ENCODE results near the gene SSU72.

Gene SSU72

DNA sequence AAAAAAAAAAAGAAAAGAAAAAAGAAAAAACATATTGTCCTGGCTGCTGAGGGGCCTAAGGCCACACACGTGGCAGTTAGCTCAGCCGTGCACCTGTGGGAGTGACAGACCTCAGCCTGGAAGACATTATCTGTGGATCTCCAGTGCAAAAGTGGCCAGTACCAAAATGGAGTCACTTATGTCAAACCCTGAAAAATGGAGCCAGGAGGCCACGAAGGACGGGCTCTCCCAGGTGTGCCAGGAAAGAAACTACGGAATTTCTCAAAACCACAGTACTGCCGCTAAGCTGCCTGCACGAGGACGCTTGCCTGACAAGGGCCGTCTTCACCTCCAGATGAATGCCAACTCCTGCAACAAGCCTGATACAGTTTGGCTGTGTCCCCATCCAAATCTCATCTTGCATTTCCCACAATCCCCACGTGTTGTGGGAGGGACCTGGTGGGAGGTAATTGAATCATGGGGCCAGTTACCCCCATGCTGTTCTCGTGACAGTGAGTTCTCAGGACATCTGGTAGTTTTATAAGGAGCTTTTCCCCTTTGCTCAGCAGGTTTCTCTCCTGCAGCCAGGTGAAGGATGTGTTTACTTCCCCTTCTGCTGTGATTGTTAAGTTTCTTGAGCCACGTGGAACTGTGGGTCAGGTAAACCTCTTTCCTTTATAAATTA is 35.3 kb upstream of the SSU72 start:
- no peaks in the 10 kb centered on the region for H3K27me3 ChIP-seq (ENCODE audit: insufficient read depth, low read length)
- no peak overlapping the region for H3K27ac ChIP-seq (ENCODE audit: low read depth, low read length)
- H3K9me3 ChIP-seq (ENCODE audit: insufficient read depth, low read depth, low read length) = no peaks in the 10 kb centered on the region
- peaks cover 6% of the 10 kb centered on the region; the same call in 1 of the 2 replicates for H3K4me1 ChIP-seq (ENCODE audit: insufficient read depth, low read length)
- H3K36me3 ChIP-seq (ENCODE audit: insufficient read depth, low read length) = no peaks in the 10 kb centered on the region
- no peak overlapping the region for H3K9ac ChIP-seq (ENCODE audit: low read depth, low read length)
- 79% methylated on average over 11 of the region's 12 CpGs for WGBS
- H3K4me3 ChIP-seq (ENCODE audit: low read length) = no peak overlapping the region

DNA sequence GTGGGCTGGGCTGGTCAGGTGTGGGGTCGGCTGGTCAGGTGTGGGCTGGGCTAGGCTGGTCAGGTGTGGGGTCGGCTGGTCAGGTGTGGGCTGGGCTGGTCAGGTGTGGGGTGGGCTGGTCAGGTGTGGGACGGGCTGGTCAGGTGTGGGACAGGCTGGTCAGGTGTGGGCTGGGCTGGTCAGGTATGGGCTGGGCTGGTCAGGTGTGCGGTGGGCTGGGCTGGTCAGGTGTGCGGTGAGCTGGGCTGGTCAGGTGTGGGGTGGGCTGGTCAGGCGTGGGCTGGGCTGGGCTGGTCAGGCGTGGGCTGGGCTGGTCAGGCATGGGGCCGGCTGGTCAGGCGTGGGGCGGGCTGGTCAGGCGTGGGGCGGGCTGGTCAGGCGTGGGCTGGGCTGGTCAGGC is 31.6 kb upstream of the SSU72 start:
- Histone ChIP-seq H3K4me1 (ENCODE audit: insufficient read depth, low read length) (no peaks in the 10 kb centered on the region), H3K27ac (ENCODE audit: low read depth, low read length) (no peak overlapping the region), H3K4me3 (ENCODE audit: low read length) (no peak overlapping the region), H3K36me3 (ENCODE audit: insufficient read depth, low read length) (no peaks in the 10 kb centered on the region), H3K9me3 (ENCODE audit: insufficient read depth, low read depth, low read length) (no peaks in the 10 kb centered on the region), H3K9ac (ENCODE audit: low read depth, low read length) (no peak overlapping the region), H3K27me3 (ENCODE audit: insufficient read depth, low read length) (peaks cover 14% of the 10 kb centered on the region)
- 91% methylated on average over 13 of the region's 13 CpGs for WGBS

DNA sequence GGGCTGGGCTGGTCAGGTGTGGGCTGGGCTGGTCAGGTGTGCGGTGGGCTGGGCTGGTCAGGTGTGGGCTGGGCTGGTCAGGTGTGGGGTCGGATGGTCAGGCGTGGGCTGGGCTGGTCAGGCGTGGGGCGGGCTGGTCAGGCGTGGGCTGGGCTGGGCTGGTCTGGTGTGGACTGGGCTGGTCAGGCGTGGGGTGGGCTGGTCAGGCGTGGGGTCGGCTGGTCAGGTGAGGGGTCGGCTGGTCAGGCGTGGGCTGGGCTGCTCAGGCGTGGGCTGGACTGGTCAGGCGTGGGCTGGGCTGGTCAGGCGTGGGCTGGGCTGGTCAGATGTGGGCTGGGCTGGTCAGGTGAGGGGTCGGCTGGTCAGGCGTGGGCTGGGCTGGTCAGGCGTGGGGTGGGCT is 31.1 kb upstream of the SSU72 start:
- Histone ChIP-seq H3K27ac (ENCODE audit: low read depth, low read length) (no peak overlapping the region), H3K9me3 (ENCODE audit: insufficient read depth, low read depth, low read length) (no peaks in the 10 kb centered on the region), H3K36me3 (ENCODE audit: insufficient read depth, low read length) (no peaks in the 10 kb centered on the region), H3K4me1 (ENCODE audit: insufficient read depth, low read length) (no peaks in the 10 kb centered on the region), H3K27me3 (ENCODE audit: insufficient read depth, low read length) (peaks cover 19% of the 10 kb centered on the region), H3K4me3 (ENCODE audit: low read length) (no peak overlapping the region), H3K9ac (ENCODE audit: low read depth, low read length) (no peak overlapping the region)
- WGBS = 92% methylated on average over 17 of the region's 17 CpGs

DNA sequence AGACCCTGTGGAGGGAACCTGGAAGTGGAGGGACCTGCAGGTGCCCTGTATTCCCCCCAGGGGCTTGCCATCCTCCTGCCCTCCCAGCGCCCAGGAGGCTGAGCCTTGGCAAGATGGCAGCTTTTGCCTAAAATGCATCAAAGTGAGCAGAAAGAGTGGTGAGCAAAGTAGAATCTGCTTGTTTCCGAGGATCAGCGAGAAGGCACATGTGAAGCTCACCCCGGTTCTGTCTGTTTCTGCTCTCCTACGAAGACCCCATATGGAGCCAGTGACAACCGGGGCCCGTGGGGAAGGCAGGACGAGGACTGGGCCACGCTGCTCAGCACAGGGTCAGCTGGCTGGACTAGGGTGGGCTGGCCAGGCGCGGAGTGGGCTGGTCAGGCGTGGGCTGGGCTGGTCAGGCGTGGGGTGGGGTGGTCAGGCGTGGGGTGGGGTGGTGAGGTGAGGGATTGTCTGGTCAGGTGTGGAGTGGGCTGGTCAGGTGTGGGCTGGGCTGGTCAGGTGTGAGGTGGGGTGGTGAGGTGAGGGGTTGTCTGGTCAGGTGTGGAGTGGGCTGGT is 30.4 kb upstream of the SSU72 start:
- 83% methylated on average over 14 of the region's 14 CpGs for WGBS
- Histone ChIP-seq H3K4me1 (ENCODE audit: insufficient read depth, low read length) (no peaks in the 10 kb centered on the region), H3K4me3 (ENCODE audit: low read length) (no peak overlapping the region), H3K9me3 (ENCODE audit: insufficient read depth, low read depth, low read length) (no peaks in the 10 kb centered on the region), H3K27ac (ENCODE audit: low read depth, low read length) (no peak overlapping the region), H3K36me3 (ENCODE audit: insufficient read depth, low read length) (no peaks in the 10 kb centered on the region), H3K27me3 (ENCODE audit: insufficient read depth, low read length) (peaks cover 25% of the 10 kb centered on the region), H3K9ac (ENCODE audit: low read depth, low read length) (no peak overlapping the region)

DNA sequence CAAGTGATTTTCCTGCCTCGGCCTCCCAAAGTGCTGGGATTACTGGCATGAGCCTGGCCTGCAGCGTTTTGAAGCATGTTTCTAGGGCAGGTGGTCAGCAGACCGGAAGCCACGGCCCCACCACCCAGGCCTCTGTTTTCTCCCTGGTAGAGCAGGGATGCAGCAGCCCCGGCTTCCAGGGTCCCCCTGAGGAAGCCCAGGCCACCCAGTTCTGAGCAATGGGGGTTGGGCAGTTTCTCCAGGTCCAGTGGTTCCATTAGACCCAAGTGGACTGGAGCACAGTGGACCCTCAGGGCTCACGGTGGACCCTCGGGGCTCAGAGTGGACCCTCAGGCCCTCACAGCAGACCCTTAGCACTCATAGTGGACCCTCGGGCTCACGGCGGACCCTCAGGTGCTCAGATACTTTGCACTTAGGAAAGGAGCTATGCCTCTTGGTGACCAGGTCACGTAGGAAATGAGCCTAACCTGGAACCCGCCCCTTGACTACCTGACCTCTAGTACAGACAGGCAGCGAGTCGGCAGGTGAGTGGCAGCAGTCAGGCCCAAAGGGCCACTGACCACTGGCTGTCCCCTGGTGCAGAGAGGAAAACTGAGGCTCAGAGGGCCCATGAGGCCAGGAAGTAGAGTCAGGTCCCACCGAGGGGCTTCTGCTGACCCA is 29.8 kb upstream of the SSU72 start:
- Histone ChIP-seq H3K4me3 (ENCODE audit: low read length) (no peak overlapping the region), H3K9ac (ENCODE audit: low read depth, low read length) (no peak overlapping the region), H3K27ac (ENCODE audit: low read depth, low read length) (no peak overlapping the region), H3K9me3 (ENCODE audit: insufficient read depth, low read depth, low read length) (no peaks in the 10 kb centered on the region), H3K4me1 (ENCODE audit: insufficient read depth, low read length) (no peaks in the 10 kb centered on the region), H3K27me3 (ENCODE audit: insufficient read depth, low read length) (peaks cover 27% of the 10 kb centered on the region), H3K36me3 (ENCODE audit: insufficient read depth, low read length) (no peaks in the 10 kb centered on the region)
- WGBS = 79% methylated on average over 15 of the region's 15 CpGs

DNA sequence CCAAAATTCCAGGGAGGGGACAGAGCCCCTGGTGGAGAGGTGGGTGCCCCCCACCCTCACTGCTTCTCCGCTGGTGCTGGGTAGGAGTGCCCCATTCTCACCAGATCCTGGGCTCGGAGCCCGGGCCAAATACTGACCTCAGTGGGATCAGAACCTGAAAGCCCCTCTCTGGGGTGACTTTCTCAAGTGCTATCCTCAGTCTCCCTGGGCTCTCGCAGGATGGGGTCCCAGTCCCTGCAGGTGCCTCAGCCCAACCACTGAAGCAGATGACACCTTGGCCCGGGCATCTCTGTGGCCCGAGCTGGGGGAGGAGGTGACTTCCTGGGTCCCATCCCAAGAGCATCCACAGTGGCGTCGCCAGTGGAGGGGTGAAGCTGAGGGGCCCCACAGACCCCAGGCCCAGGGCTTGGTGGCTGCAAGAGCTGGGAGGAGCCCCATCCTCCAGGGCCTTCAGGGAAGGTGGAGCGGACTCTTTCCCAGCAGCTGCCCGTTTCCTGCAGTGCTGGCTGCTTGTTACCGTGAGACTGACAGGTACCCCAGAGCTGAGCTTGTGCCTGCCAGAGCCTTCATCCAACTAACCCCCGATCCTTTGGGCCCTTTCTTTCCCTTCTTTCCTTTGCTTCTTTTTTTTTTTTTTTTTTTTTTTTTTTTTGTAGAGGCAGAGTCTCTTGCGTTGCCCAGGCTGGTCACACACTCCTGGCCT is 29.2 kb upstream of the SSU72 start:
- H3K4me3 ChIP-seq (ENCODE audit: low read length) = no peak overlapping the region
- no peaks in the 10 kb centered on the region for H3K9me3 ChIP-seq (ENCODE audit: insufficient read depth, low read depth, low read length)
- H3K9ac ChIP-seq (ENCODE audit: low read depth, low read length) = no peak overlapping the region
- 83% methylated on average over 13 of the region's 13 CpGs for WGBS
- peaks cover 34% of the 10 kb centered on the region for H3K27me3 ChIP-seq (ENCODE audit: insufficient read depth, low read length)
- H3K4me1 ChIP-seq (ENCODE audit: insufficient read depth, low read length) = no peaks in the 10 kb centered on the region
- H3K36me3 ChIP-seq (ENCODE audit: insufficient read depth, low read length) = no peaks in the 10 kb centered on the region
- H3K27ac ChIP-seq (ENCODE audit: low read depth, low read length) = no peak overlapping the region

DNA sequence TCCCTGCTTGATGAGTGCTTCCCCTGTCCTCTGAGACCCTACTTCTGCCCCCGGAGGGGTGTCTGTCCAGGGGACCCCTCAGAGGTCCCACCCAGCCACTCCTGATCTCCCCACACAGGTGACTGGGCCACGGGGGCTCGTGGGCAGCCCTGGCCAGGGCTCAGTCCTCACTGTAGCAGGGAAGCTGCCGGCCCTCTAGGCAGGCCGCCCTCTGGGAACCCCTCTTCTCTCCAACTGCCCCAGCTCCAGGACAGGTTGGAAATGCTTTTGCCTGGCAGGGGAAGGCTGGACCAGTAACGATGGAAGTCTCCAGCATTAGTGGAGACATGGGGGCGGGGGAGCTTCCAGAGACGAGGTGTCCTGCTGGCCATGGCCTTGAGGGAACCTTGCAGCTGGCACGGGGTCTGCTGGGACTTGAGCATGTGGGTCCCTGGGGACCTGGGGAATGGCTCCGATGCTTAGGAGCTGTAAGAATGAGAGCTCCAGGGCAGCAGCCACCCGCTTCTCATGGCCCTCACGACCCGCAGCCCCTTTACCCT is 28.4 kb upstream of the SSU72 start:
- H3K9me3 ChIP-seq (ENCODE audit: insufficient read depth, low read depth, low read length) = no peaks in the 10 kb centered on the region
- 75% methylated on average over 13 of the region's 13 CpGs for WGBS
- H3K27ac ChIP-seq (ENCODE audit: low read depth, low read length) = no peak overlapping the region
- peaks cover 42% of the 10 kb centered on the region for H3K27me3 ChIP-seq (ENCODE audit: insufficient read depth, low read length)
- no peaks in the 10 kb centered on the region for H3K4me1 ChIP-seq (ENCODE audit: insufficient read depth, low read length)
- H3K36me3 ChIP-seq (ENCODE audit: insufficient read depth, low read length) = no peaks in the 10 kb centered on the region
- H3K4me3 ChIP-seq (ENCODE audit: low read length) = no peak overlapping the region
- H3K9ac ChIP-seq (ENCODE audit: low read depth, low read length) = no peak overlapping the region

DNA sequence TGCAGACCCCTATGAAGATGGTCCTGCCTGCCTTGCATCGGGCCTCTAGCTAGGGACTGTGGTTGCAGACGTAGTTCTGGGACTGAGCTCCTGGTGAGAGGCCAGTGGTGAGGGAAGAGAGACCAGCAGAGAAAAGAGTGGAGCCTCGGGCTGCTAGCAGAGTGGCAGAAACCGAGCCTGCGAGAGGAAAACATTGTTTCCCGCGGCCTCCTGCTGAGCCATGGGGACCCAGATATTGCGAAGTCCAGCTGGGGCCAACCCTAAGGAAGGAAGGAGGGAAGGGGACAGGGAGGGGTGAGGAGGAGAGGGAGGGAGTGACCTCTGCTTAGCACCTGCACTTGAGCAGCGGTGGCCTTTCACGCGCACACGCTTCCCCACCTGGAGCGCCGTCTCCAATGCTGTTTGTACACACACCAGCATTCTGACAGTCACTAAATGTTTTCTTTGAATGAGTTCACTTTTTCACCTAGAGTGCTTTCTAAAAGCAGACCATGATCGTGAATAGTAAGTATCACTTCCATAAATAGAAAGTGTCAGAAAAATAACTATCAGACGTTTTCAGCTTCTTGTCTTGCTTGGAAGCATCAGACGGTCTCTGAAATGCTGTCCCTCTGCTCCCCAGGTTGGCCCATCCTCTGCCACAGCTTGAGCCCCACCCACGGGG is 27.8 kb upstream of the SSU72 start:
- H3K27ac ChIP-seq (ENCODE audit: low read depth, low read length) = no peak overlapping the region

DNA sequence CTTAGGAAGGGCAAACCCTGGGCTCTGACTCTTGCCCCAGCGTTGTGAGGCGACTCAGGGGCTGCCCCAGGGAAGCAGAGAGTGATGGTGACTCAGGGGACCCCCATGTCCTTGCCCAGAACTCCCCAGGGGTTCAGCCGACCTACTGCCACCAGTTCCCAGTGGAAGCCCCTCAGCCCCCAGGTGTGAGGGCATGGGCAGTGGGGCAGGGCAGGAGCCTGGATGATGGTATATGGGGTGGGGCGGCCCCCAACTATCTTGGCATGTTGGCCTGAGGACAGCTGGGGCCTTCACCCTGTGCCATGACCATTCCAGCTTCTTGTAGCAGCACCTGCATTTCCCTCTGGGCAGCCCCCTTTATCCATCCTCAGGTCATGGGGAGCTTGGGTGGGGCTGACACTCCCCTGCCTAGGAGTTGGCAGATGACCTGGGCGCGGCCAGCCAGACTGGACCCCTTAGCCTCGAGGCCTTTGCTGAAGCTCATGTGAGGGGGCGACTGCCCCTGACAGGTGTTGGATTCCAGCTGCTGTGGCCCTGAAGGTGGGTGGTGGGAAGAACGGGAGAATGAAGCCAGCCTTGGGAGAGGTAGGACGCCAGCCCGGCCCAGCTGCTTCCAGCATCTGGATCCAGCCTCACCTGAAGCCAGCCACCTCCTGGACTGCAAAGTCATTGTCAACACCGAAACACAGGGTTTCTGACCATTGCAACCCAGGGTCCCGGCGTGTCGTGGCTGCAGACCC is 27.1 kb upstream of the SSU72 start:
- H3K9ac ChIP-seq (ENCODE audit: low read depth, low read length) = no peak overlapping the region
- H3K9me3 ChIP-seq (ENCODE audit: insufficient read depth, low read depth, low read length) = no peaks in the 10 kb centered on the region
- 0 out of 2 replicates have a peak, but pooled peaks cover 4% of the 10 kb centered on the region for H3K4me1 ChIP-seq (ENCODE audit: insufficient read depth, low read length)
- 87% methylated on average over 15 of the region's 15 CpGs for WGBS
- H3K27ac ChIP-seq (ENCODE audit: low read depth, low read length) = no peak overlapping the region
- peaks cover 48% of the 10 kb centered on the region for H3K27me3 ChIP-seq (ENCODE audit: insufficient read depth, low read length)
- no peaks in the 10 kb centered on the region for H3K36me3 ChIP-seq (ENCODE audit: insufficient read depth, low read length)
- no peak overlapping the region for H3K4me3 ChIP-seq (ENCODE audit: low read length)

More for the DNA sequence above, 27.8 kb upstream of the SSU72 start:
- Histone ChIP-seq H3K4me3 (ENCODE audit: low read length) (no peak overlapping the region), H3K27me3 (ENCODE audit: insufficient read depth, low read length) (peaks cover 45% of the 10 kb centered on the region), H3K4me1 (ENCODE audit: insufficient read depth, low read length) (no peaks in the 10 kb centered on the region), H3K9ac (ENCODE audit: low read depth, low read length) (no peak overlapping the region), H3K36me3 (ENCODE audit: insufficient read depth, low read length) (no peaks in the 10 kb centered on the region), H3K9me3 (ENCODE audit: insufficient read depth, low read depth, low read length) (no peaks in the 10 kb centered on the region)
- 76% methylated on average over 18 of the region's 18 CpGs for WGBS

DNA sequence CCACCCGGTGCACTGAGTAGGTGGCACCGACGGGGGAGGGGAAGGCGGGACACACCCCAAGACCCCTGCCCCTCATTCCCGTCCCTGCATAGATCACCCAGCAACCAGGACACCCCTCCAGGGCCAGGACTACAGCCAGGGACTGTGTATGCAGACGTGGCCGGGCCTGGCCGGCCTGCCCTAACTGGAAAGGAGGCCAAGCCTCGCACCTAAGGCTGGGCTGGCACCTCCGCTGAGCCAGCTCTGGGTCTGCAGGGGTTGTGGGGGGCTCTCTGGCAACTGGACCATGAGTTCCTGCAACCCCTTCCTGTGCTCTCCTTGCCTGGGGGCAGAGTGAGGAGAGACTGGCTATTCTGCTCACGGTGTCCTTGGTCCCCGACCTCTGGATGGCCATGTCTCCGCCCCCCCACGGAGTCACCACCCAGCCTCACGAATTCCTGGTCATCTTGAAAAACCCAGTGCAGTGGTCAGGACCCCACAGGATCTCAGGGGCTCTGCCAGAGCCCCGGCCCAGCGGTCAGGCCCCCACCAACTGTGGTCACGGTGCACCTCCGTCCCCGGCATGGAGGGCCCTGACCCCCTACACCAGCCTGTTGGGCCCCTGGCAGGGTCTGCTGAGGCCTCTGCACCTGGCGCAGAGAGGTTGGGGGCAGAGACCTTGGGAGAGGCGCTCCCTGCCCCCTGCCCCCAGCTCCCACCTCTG is 26.3 kb upstream of the SSU72 start:
- WGBS = 71% methylated on average over 22 of the region's 22 CpGs
- Histone ChIP-seq H3K9ac (ENCODE audit: low read depth, low read length) (no peak overlapping the region), H3K4me1 (ENCODE audit: insufficient read depth, low read length) (0 out of 2 replicates have a peak, but pooled peaks cover 5% of the 10 kb centered on the region), H3K27me3 (ENCODE audit: insufficient read depth, low read length) (peaks cover 55% of the 10 kb centered on the region), H3K36me3 (ENCODE audit: insufficient read depth, low read length) (no peaks in the 10 kb centered on the region), H3K9me3 (ENCODE audit: insufficient read depth, low read depth, low read length) (no peaks in the 10 kb centered on the region), H3K4me3 (ENCODE audit: low read length) (peak overlapping the region; percentile 57; the same call in 1 of the 2 replicates), H3K27ac (ENCODE audit: low read depth, low read length) (no peak overlapping the region)
